Measurements from ENCODE around the gene WWC1.
"Not testable (repeated sequence)": the region's sequence is repeated elsewhere in the genome, so short reads cannot be mapped to it uniquely, and the experiment has no call there.

Gene WWC1

GRCh38 chr5:168310541-168310940, 19.1 kb downstream of the WWC1 start:
- not testable (repeated sequence) for DNase-seq

DNA sequence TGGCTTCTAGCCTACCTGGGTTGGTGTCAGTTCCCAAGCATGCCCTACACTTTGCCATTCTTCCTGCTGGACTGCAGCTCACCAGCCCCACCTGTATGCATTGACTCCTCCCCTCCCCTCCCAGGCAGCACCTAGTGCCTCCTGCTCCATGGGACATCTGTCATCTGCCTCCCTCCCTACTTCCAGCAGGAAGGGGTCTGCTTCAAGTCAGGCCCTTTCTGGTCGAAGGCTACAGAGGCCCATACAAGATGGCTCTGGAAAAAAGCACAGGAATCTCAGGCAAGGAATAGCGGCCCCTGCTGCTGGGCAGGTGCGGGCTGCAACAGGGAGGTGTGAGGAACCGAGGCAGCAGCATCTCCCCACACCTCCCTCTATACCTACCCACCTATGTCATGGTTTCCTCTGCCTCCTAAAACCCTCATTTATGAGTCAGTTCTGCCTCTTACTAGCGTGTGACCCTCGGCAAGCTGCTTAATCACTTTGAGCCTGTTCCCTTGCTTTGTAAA, 19.7 kb downstream of the WWC1 start:
- no peak for DNase-seq

DNA sequence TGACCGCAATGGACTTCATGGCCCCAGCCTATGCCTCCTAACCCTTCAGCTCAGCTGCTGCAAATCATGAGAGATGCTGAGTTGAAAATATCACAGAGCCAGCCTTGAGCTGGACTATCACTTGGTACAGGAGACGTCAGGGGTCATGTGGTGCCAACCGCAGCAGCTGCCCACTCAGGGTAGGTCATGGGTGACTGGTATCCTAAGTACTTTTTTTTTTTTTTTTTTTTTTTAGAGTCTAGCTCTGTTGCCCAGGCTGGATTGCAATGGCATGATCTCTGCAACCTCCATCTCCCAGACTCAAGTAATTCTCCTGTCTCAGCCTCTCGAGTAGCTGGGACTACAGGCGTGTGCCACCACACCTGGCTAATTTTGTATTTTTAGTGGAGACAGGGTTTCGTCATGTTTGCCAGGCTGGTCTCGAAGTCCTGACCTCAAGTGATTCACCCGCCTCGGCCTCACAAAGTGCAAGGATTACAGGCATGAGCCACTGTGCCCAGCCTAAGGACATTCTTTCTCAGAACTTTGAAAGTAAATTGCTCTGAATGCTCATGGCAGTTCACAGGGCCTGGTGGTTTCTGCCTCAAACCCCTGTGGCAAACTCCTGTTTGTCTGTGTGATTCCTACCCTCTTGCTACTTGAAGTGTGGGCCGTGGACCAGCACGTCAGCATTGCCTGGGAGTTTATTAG, 21.3 kb downstream of the WWC1 start:
- DNase-seq: no peak

DNA sequence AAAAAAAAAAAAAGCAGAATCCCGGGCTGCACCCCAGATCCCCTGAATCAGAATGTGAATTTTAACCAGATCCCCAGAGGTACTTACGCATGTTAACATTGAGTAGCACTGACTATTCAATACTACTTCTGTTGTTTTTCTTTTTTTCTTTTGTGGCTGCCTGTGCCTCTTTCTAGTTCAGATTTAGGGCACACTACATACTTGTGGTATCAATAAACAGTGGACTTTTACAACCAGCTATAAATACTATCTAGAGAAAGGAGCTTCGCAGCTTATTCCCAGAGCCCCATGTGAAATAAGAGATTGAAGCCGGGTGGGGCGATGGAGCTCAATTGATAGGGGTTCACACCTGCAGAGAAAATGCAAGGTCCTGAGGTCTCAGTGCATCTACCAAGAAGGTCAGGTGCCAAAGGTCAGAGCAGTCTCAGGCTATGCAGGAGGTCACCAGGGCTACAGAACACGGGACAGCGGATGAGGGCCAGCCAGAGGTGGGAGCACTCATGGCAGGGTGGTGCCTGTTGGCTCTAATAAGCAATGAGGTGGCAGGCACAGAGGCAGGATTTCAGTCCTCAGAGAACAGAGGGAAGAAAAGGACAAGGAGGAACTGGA, 22.3 kb downstream of the WWC1 start:
- DNase-seq: no peak

GRCh38 chr5:168314735-168315411, 23.4 kb downstream of the WWC1 start:
- DNase-seq: no peak

DNA sequence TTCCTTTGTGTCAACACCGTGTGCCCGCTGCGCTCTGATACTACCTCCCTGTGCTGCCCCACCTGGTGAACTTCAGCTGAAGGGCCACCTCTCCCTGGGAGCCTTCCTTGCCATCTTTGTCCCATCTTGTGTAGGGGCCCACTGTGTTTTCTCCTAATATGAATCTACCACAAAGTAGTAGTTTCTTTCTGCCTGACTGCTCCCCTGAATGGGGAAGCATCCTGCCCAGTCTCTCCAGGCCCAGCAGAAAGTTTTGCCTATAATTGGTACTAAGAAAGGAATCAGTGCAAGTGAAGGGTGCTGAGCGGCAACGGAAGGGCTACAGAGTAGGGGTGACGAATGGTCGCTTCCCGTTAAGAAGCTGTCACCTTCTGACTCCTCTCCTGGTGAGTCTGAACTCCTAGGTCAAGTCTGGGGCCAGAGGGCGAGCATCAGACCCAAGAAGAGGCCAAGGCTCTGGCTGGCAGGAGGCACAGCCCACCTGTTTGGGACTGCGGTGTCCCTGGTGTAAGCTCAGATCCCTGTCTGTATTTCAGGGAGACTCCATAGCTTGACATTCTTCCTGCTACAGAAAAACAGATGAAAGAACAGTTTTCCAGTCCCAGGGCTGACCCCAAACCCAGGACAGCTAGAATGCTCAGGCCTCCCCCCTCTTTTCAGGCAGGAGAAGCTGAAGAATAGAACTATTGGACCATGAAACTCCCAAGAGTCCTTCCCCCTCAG, 24.1 kb downstream of the WWC1 start:
- DNase-seq: no peak

DNA sequence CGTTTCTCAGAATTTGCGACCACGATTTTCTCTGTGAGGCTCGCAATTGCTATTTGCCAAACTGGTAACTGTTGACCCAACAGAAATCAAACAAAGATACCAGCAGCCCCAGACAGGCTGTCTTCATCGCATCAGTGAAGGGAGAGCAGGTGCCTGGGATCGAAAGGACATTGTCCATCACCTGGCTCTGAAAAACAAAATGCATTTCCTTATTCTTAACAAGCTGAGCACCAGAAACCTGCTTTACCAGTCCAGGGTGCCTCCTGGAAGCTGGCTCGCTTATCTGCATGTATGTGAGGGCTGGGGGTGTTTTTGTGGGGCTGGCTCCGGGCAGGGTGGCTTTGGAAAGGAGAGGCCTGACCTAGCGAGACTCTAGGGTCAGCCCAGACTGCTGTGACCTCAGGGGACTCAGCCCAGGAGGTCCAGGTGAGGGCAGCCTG, 24.7 kb downstream of the WWC1 start:
- DNase-seq: no peak

- DNase-seq: no peak
These were observed 25.7 kb downstream of the WWC1 start for GRCh38 chr5:168317096-168317520.

- no peak for DNase-seq
These were observed 26.2 kb downstream of the WWC1 start for GRCh38 chr5:168317521-168318147.

GRCh38 chr5:168318240-168318639, 26.8 kb downstream of the WWC1 start:
- no peak for DNase-seq

DNA sequence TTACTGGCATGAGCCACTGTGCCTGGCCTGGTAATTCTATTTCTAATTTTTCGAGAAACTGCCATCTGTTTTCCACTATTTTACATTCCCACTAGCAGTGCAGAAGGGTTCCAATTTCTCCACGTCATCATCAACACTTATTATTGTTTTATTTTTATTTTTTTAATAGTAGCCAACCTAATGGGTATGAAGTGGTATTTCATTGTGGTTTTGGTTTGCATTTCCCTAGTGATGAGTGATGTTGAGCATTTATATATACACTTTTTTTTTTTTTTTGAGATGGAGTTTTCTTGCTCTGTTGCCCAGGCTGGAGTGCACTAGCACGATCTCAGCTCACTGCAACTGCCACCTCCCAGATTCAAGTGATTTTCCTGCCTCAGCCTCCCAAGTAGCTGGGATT, 28.3 kb downstream of the WWC1 start:
- DNase-seq: no peak

- no peak for DNase-seq
These were observed 29.4 kb downstream of the WWC1 start for GRCh38 chr5:168320805-168321204.

DNA sequence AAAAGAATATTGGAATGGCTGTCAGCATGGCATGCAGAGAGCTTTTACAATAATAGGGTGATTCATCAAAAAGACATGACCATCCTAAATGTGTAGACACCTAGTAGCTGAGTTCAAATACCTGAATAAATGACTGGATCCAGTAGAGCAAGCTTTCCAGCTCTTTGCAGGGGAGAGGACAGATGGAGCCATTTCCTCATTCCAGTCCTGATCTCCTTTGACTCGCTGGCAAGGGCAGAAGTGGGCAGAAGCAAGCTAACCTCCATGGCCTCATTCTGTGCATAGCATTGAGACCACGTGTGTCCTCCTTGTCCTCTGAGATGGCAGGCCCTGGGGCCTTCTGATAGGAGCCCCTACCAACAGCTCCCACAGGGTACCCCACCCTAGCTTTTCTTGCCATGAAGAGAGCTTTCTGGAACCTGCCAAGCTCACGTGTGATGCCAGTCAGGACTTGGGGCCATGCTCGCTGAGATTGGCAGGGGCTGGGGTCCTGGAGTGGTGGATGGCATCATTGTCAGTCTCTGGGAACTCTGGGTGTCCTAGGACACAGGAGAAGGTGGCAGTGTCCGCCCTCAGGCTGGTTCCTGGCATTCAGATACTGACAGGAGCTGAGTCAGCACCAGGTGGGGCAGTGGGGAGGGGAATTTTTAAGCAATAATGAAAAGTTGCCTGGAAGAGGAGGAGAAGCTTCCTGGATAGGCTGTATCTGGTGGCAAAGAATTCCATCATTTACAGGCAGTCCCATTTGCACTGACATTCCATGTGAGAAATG, 33.6 kb downstream of the WWC1 start:
- no peak for DNase-seq

- DNase-seq: no peak
These were observed 35.6 kb downstream of the WWC1 start for GRCh38 chr5:168327019-168327421.

- no peak for DNase-seq
These were observed 36.0 kb downstream of the WWC1 start for GRCh38 chr5:168327451-168327850.

- DNase-seq: no peak
These were observed 36.5 kb downstream of the WWC1 start for GRCh38 chr5:168327994-168328393.

DNA sequence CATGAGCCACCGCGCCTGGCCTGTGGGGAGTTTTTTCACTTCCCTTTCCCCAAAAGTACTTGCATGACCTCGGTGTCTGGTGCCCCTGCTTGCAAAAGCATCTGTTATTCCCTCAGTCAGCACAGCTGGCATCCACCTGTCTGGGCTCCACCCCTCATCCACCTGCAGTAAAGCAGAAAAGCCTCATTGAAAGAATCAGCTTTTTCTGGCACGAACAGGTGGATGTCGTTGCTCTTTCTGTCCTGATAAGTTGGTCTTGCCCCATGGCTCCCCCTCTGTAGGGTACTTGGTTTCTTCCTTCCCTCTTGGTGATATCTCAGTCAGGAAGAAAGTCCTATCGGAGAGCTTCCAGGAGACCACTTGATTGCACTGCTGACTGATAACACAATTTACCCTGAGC, 37.4 kb downstream of the WWC1 start:
- no peak for DNase-seq

DNA sequence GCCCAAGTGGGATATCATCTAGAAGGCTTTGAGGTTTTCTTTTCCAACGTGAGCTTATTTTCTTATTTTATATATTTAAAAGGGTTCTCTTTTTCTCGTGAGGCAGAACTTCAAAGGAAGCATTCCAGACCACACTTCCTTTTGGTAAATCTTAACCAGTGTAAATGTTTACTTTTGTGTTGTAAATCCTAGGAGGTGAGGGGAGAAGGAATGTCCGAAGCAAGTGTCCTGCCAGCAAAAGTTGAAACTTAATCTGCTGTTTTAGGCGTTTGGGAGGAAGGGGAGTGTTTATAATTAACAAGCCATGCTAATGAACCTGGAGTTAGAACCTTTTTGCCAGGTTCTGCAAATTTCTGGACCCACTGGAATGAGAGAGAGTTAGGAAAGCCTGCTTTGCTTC, 37.9 kb downstream of the WWC1 start:
- DNase-seq: no peak

DNA sequence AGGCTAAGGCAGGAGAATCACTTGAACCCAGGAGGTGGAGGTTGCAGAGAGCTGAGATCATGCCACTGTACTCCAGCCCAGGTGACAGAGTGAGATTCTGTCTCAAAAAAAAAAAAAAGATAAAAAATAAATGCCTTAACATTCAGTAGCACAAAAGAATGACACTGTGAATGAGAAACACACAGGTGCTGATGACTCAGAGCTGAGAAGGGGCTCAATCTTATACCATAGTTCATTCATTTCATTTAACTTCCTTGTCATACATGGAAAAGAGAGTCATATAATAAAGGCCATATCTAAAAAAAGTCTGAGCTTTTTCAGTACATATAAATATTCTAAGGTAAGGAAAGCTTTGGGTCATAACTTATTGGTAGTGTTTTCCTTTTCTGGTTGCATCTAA, 40.6 kb downstream of the WWC1 start:
- no peak for DNase-seq

DNA sequence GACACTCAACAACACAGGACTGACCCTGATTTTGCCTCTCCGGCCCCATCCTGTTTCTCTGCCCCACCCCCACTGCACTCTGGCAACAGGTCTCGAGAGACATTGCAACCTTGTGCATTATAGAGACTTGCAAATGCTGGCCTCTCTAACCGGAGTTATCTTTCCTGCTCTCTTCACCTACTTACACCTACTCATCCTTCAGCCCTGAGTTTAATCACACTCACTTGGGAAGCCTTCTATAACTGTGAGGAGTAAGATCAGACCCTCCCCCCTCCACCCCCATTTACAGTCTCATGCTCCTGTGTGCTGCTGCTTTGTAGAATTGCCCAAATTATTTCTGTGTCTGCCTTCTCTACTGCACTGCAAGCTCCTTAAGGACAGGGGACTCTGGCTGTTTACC, 42.8 kb downstream of the WWC1 start:
- DNase-seq: no peak

GRCh38 chr5:168334695-168335094, 43.2 kb downstream of the WWC1 start:
- no peak for DNase-seq

GRCh38 chr5:168337361-168337760, 45.9 kb downstream of the WWC1 start:
- no peak for DNase-seq

Data from effector CD8-positive, alpha-beta T cell (primary cell).